K562 (cell line): Measurements from ENCODE around the gene TMEM174. TPM values are rescaled to one million over a fixed set of nuclear protein-coding genes. Genes with fewer than 3 reads are reported as not detected.

Source experiments
- ATAC-seq: fragments of 200-7000 bp; cut with Tn5 transposase; 3 replicates; pipeline ENCODE4 v1.9.1; 2020; ENCODE audit warnings: moderate library complexity
- BruUV-seq: library from RNA; stranded (reverse); fragments of 400-500 nt; replicated peaks from 2 replicates; lab custom pipeline; 2021; lab: Mats Ljungman, UMichigan
- CTCF ChIA-PET: fragments of 300-600 bp; formaldehyde crosslinking; extraction: SDS; loops from one replicate; lab custom pipeline; 2021; ENCODE audit warnings: low intra/inter-chr PET ratio; lab: Yijun Ruan, JAX
- POLR2A ChIA-PET: fragments of 300-600, 350-650 bp; sonication (Branson Sonifier 250); formaldehyde crosslinking; extraction: SDS; loops from one replicate; lab custom pipeline; 2021; ENCODE audit warnings: antibody characterized with exemption, inconsistent platforms; lab: Yijun Ruan, JAX
- DNase-seq, 4 experiments: peaks; one replicate each; pipeline versions ENCODE4 v3.0.0 to v3.0.0-alpha.2; 2011 to 2018; ENCODE audit warnings: low spot score in 3 of 4, mixed read lengths in 3 of 4; ENCODE audit errors: extremely low read depth in 1 of 4
- FAIRE-seq: peaks from 2 replicates; lab custom pipeline; 2011; peaks lifted over from hg19 to GRCh38; lab: Jason Lieb, UNC
- H2AFZ ChIP-seq: 2 replicates; pipeline ENCODE4 v1.6.0; 2011; ENCODE audit warnings: low read depth, low read length, control low read depth, inconsistent platforms
- H3K27ac ChIP-seq: fragments of 200-600 bp; 3 replicates; pipeline ENCODE4 v1.8.0; 2011; ENCODE audit warnings: low read depth, mild to moderate bottlenecking, control low read depth, inconsistent platforms, low read length, moderate library complexity, mixed read lengths; ENCODE audit errors: extremely low read depth
- H3K27me3 ChIP-seq, 2 experiments: fragments of 300-600 bp in 1 of 2; 2 replicates in 1 of 2; 3 replicates in 1 of 2; pipeline versions ENCODE4 v1.6.0 to v1.8.0; 2011; ENCODE audit warnings: inconsistent platforms in 2 of 2, low read length in 2 of 2, mild to moderate bottlenecking in 1 of 2, mixed read lengths in 1 of 2, moderate library complexity in 1 of 2; ENCODE audit not compliant: control insufficient read depth in 2 of 2, insufficient read depth in 2 of 2
- H3K36me3 ChIP-seq: fragments of 300-600 bp; 3 replicates; pipeline ENCODE4 v1.8.0; 2011; ENCODE audit warnings: mild to moderate bottlenecking, low read length, inconsistent platforms; ENCODE audit not compliant: control insufficient read depth, insufficient read depth
- H3K4me1 ChIP-seq, 2 experiments: fragments of 200-600 bp in 1 of 2; replicated peaks in 1 of 2; 2 replicates in 1 of 2; 3 replicates in 1 of 2; pipeline versions ENCODE4 v1.5.1 to v1.8.0; 2011; ENCODE audit warnings: inconsistent platforms in 2 of 2, low read length in 2 of 2, mild to moderate bottlenecking in 1 of 2, mixed read lengths in 1 of 2, moderate library complexity in 1 of 2; ENCODE audit not compliant: control insufficient read depth in 2 of 2, insufficient read depth in 2 of 2
- H3K4me2 ChIP-seq: 2 replicates; pipeline ENCODE4 v1.6.1; 2011; ENCODE audit warnings: low read length, control low read depth, inconsistent platforms, mixed read lengths; ENCODE audit not compliant: insufficient read depth
- H3K4me3 ChIP-seq: fragments of 200-600 bp; sonication (generic), shearing (Covaris generic); 2 replicates; pipeline ENCODE4 v1.5.1; 2016; ENCODE audit warnings: control low read depth, inconsistent platforms
- H3K79me2 ChIP-seq: fragments of 200-600 bp; 3 replicates; pipeline ENCODE4 v1.8.0; 2011; ENCODE audit warnings: low read length, inconsistent platforms; ENCODE audit not compliant: control insufficient read depth, insufficient read depth
- H3K9ac ChIP-seq, 2 experiments: 2 replicates each; pipeline versions ENCODE4 v1.6.0 to v1.6.1; 2011; ENCODE audit warnings: low read depth in 2 of 2, low read length in 2 of 2, control low read depth in 1 of 2, inconsistent platforms in 1 of 2, mild to moderate bottlenecking in 1 of 2, mixed read lengths in 1 of 2; ENCODE audit not compliant: insufficient read depth in 1 of 2
- H3K9me1 ChIP-seq: one replicate; pipeline ENCODE4 v1.6.0; 2011; ENCODE audit warnings: inconsistent platforms, mild to moderate bottlenecking, low read length, moderate library complexity; ENCODE audit not compliant: control insufficient read depth, insufficient read depth
- H3K9me3 ChIP-seq: replicated peaks from 2 replicates; pipeline ENCODE4 v1.5.1; 2011; ENCODE audit warnings: low read depth, low read length, inconsistent platforms; ENCODE audit not compliant: control insufficient read depth, insufficient read depth
- H4K20me1 ChIP-seq: replicated peaks from 2 replicates; pipeline ENCODE4 v1.6.1; 2011; ENCODE audit warnings: low read length, inconsistent platforms, mixed read lengths; ENCODE audit not compliant: control insufficient read depth, insufficient read depth
- FOS ChIP-seq: IDR thresholded peaks from 3 replicates; pipeline ENCODE4 v1.6.1; 2011; ENCODE audit not compliant: insufficient read length; ENCODE audit errors: extremely low read depth
- MAFK ChIP-seq: IDR thresholded peaks from 2 replicates; pipeline ENCODE4 v1.6.1; 2011; ENCODE audit warnings: low read length, improper control_type of control experiment
- TGIF2 ChIP-seq: sonication (generic); formaldehyde crosslinking; IDR thresholded peaks from 2 replicates; pipeline ENCODE4 v1.8.1; 2022; ENCODE audit warnings: mild to moderate bottlenecking, missing genetic modification reagents, moderate library complexity
- ZC3H11A ChIP-seq: IDR thresholded peaks from 2 replicates; pipeline ENCODE4 v1.6.1; 2012; ENCODE audit warnings: low read depth, low read length, improper control_type of control experiment
- WGBS: fragments of 100-300 bp; shearing (Covaris generic); methylation state at CpG from one replicate; pipeline ENCODE4 v1.1.6; 2016; ENCODE audit warnings: low coverage, mixed read lengths; ENCODE audit not compliant: insufficient coverage; ENCODE audit errors: missing lambda C conversion rate; 5-methylcytosine and 5-hydroxymethylcytosine counted together
- in situ Hi-C: fragments of 300-500 bp; cut with MboI; formaldehyde crosslinking; loops from 4 replicates; pipeline ENCODE4 v1.15.0; 2018; ENCODE audit warnings: inconsistent platforms, mixed read lengths
- intact Hi-C: fragments of 100-400 bp; cut with micrococcal nuclease; formaldehyde crosslinking; loops from 2 replicates; pipeline ENCODE4 v1.14.2; 2022
- polyA plus RNA-seq, 8 experiments: library from polyadenylated mRNA; depleted of rRNA in 4 of 8; stranded (reverse) in 5 of 8; unstranded in 3 of 8; fragments of >200 nt; fragmentation: Nextera tagmentation in 2 of 8; fragmentation: Illumina TruSeq in 1 of 8; extraction: Ambion mirVana in 2 of 8; extraction: Trizol in 1 of 8; gene quantifications; 2 replicates each; pipeline versions ENCODE4 v1.2.1 to v1.2.3, GENCODE V29; 2011 to 2014; ENCODE audit warnings: inconsistent platforms in 1 of 8, missing spikeins in 1 of 8
- total RNA-seq, 7 experiments: library from RNA; depleted of rRNA in 6 of 7; stranded (reverse); fragments of >200 nt in 6 of 7; fragmentation: Illumina TruSeq in 2 of 7; extraction: Trizol in 2 of 7; gene quantifications; 2 replicates each; pipeline versions ENCODE4 v1.2.1 to v1.2.3, GENCODE V29; 2011 to 2021; ENCODE audit warnings: low replicate concordance in 1 of 7
- TF ChIP-seq, protein P1 (sequence below): sonication (generic); formaldehyde crosslinking; IDR thresholded peaks from 2 replicates; pipeline ENCODE4 v1.8.0; 2022; ENCODE audit warnings: mild to moderate bottlenecking, missing genetic modification reagents
- TF ChIP-seq, protein P2 (sequence below): sonication (generic); formaldehyde crosslinking; IDR thresholded peaks from 2 replicates; pipeline ENCODE4 v1.8.0; 2023; ENCODE audit warnings: missing genetic modification reagents, mild to moderate bottlenecking, borderline replicate concordance

Gene TMEM174
- total and polyA plus RNA-seq, 9 of the 15 experiments (the other 6 are each of a cell fraction or from before 2014, with no cell fraction given): not detected

DNA sequence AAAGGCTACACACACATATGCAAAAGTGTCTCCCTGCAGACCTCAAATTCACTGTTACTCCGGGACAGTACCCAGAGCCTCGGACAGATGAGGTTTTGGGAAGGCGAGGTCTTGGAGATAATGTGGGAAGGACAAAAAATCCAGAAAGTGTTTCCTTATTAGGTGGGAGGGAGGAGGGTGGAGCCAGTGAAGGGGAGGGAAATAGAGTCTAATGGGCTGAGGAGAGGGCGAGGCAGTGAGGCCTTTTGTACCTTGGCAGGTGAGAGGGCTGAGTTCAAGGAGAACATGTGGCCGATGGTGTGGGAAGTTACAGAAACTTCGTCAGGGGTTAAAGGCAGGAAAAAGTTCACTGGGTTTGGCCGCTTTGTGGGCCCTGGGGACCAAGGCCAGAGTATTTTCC lies 22.1 kb upstream of the TMEM174 start:
- H3K4me1 ChIP-seq: no peaks in the 10 kb centered on the region
- FAIRE-seq (no peak), DNase-seq (no peak), ATAC-seq (no peak)
- no peaks in the 10 kb centered on the region for H3K9me3 ChIP-seq
- intact Hi-C loops (no loop called here), in situ Hi-C loops (no loop called here)
- H3K36me3 ChIP-seq: no peaks in the 10 kb centered on the region
- H3K4me2 ChIP-seq: no peak overlapping the region
- 0 out of 2 replicates have a peak, but pooled peaks cover 5% of the 10 kb centered on the region for H4K20me1 ChIP-seq
- H2AFZ ChIP-seq: no peak overlapping the region
- POLR2A ChIA-PET: interaction anchor here (1.8 kb wide), 1 partner anchor 9 kb away, joined by 3 read pairs; no protein-coding TSS in a partner anchor
- no peak overlapping the region for H3K4me3 ChIP-seq
- peaks cover 3% of the 10 kb centered on the region for H3K9me1 ChIP-seq
- no peak overlapping the region for H3K27ac ChIP-seq
- no peak for TF ChIP-seq FOS
- no peak for TF ChIP-seq MAFK
- TF ChIP-seq ZC3H11A: no peak
- TF ChIP-seq, protein P1, sequence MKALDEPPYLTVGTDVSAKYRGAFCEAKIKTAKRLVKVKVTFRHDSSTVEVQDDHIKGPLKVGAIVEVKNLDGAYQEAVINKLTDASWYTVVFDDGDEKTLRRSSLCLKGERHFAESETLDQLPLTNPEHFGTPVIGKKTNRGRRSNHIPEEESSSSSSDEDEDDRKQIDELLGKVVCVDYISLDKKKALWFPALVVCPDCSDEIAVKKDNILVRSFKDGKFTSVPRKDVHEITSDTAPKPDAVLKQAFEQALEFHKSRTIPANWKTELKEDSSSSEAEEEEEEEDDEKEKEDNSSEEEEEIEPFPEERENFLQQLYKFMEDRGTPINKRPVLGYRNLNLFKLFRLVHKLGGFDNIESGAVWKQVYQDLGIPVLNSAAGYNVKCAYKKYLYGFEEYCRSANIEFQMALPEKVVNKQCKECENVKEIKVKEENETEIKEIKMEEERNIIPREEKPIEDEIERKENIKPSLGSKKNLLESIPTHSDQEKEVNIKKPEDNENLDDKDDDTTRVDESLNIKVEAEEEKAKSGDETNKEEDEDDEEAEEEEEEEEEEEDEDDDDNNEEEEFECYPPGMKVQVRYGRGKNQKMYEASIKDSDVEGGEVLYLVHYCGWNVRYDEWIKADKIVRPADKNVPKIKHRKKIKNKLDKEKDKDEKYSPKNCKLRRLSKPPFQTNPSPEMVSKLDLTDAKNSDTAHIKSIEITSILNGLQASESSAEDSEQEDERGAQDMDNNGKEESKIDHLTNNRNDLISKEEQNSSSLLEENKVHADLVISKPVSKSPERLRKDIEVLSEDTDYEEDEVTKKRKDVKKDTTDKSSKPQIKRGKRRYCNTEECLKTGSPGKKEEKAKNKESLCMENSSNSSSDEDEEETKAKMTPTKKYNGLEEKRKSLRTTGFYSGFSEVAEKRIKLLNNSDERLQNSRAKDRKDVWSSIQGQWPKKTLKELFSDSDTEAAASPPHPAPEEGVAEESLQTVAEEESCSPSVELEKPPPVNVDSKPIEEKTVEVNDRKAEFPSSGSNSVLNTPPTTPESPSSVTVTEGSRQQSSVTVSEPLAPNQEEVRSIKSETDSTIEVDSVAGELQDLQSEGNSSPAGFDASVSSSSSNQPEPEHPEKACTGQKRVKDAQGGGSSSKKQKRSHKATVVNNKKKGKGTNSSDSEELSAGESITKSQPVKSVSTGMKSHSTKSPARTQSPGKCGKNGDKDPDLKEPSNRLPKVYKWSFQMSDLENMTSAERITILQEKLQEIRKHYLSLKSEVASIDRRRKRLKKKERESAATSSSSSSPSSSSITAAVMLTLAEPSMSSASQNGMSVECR (CRISPR knock-in tag): no peak
- no peak for TF ChIP-seq TGIF2
- TF ChIP-seq, protein P2, sequence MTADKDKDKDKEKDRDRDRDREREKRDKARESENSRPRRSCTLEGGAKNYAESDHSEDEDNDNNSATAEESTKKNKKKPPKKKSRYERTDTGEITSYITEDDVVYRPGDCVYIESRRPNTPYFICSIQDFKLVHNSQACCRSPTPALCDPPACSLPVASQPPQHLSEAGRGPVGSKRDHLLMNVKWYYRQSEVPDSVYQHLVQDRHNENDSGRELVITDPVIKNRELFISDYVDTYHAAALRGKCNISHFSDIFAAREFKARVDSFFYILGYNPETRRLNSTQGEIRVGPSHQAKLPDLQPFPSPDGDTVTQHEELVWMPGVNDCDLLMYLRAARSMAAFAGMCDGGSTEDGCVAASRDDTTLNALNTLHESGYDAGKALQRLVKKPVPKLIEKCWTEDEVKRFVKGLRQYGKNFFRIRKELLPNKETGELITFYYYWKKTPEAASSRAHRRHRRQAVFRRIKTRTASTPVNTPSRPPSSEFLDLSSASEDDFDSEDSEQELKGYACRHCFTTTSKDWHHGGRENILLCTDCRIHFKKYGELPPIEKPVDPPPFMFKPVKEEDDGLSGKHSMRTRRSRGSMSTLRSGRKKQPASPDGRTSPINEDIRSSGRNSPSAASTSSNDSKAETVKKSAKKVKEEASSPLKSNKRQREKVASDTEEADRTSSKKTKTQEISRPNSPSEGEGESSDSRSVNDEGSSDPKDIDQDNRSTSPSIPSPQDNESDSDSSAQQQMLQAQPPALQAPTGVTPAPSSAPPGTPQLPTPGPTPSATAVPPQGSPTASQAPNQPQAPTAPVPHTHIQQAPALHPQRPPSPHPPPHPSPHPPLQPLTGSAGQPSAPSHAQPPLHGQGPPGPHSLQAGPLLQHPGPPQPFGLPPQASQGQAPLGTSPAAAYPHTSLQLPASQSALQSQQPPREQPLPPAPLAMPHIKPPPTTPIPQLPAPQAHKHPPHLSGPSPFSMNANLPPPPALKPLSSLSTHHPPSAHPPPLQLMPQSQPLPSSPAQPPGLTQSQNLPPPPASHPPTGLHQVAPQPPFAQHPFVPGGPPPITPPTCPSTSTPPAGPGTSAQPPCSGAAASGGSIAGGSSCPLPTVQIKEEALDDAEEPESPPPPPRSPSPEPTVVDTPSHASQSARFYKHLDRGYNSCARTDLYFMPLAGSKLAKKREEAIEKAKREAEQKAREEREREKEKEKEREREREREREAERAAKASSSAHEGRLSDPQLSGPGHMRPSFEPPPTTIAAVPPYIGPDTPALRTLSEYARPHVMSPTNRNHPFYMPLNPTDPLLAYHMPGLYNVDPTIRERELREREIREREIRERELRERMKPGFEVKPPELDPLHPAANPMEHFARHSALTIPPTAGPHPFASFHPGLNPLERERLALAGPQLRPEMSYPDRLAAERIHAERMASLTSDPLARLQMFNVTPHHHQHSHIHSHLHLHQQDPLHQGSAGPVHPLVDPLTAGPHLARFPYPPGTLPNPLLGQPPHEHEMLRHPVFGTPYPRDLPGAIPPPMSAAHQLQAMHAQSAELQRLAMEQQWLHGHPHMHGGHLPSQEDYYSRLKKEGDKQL (CRISPR knock-in tag): no peak
- H3K27me3 ChIP-seq: peaks cover 29 to 44% of the 10 kb centered on the region in 2 experiments
- no peaks in the 10 kb centered on the region for H3K79me2 ChIP-seq
- BruUV-seq: no TSS peak
- WGBS: 0% methylated on average over 7 of the region's 7 CpGs
- CTCF ChIA-PET: no interaction called here
- no peak overlapping the region for H3K9ac ChIP-seq
